GM11168 (cell line): Measurements from ENCODE around the gene FRS2.
"Not testable (repeated sequence)": the region's sequence is repeated elsewhere in the genome, so short reads cannot be mapped to it uniquely, and the experiment has no call there.

Experiments
- in situ Hi-C: fragments of 300-500 bp; cut with MboI; formaldehyde crosslinking; loops from one replicate; pipeline ENCODE4 v1.12.0; 2022; ENCODE audit warnings: low sequenced_read_pairs; ENCODE audit not compliant: unreplicated experiment

FRS2 gene

DNA sequence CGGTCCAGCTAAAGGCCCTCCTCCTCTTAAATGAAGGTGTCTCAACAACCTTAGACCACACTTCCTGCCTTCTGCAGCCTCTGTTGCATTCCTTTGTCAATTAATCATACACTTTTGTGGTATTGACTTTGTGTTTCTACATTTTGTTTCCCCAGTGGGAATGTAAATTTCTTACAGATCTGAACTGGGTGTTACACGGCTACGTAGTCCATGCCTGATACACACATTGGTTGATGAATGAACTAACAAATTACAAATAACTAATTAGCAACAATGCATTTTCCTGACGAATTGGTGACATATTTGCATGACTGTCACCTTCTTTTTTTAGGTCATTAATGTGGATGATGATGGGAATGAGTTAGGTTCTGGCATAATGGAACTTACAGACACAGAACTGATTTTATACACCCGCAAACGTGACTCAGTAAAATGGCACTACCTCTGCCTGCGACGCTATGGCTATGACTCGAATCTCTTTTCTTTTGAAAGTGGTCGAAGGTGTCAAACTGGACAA, 99.9 kb downstream of the FRS2 start:
- in situ Hi-C loops, result loop anchor here (10.0 kb wide), 1 partner anchor 215 kb away; the partner anchor contains the start of gene YEATS4

DNA sequence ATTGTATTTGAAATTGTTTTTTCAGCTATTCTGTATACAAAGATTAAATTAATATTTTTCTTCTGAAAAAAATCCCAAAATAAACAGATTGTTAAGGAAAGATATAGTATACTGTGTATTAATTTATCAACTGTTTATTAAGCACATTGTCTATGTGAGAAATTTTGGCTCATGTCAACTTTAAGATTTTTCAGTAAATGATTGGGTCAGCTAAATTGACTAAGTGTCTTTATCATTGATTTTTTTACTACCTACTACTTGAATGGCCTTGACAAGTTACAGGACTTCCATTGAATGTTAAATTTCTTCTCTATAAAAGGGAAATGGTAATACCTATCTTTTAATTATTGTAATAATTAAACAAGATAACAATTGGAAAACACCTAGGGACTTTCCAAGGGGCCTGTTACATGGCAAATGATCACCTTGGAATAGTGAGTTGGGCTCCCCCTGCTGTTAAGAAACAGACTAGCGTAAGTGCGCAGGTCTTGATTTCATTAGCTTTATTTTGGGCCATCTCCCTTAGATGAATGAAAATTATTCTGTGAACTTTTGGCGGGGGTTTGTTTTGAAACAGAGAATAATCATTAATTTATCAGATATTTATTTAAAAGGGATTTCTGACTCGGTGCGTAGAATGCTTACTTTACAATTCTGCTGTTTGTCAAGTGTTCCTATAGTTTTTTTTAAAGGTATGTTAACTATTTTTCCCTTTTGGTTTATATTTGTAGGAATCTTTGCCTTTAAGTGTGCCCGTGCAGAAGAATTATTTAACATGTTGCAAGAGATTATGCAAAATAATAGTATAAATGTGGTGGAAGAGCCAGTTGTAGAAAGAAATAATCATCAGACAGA, 100.6 kb downstream of the FRS2 start:
- in situ Hi-C loops, result loop anchor here (10.0 kb wide), 1 partner anchor 216 kb away; the partner anchor contains the start of gene YEATS4

GRCh38 chr12:69575346-69575745, 105.2 kb downstream of the FRS2 start:
- in situ Hi-C loops, result loop anchor here (10.0 kb wide), 1 partner anchor 221 kb away; the partner anchor contains the start of gene YEATS4

DNA sequence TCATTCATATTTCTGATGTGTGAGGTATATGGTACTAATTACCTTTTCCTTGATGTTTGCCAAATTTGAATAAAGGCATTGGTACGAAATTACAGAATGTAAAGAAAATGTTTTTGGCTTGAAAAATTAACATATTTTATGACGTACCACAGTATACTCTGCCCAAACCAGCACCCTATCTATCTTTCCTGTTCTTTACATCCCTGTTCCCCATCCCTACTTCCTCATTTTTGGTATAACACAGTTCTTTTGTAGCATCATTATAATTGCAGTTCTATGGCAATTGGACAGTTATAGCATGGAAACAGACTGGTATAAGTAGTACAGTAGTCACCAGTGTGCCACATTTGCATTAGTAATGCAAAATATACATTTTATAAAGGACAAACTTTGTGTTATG, 108.1 kb downstream of the FRS2 start:
- in situ Hi-C loops, result loop anchor here (10.0 kb wide), 1 partner anchor 223 kb away; the partner anchor contains the start of gene YEATS4

DNA sequence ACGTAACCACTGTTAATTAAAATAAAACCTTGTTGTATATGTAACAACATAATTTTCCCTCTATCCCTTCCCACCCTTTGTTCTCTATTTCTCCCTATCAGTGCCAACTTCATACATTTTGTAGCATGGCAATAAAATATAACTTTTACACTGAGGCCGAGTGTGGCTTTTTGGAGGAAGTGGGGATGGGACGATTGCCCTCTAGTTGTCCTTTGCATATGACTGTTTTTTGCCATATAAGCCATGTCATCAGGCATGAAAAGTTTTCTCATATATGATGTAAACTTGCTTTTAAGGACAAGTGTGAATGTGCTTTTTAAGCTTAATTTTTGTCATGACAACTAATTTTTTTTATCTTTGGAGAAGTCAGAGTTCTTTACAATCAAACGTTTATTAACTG, 108.8 kb downstream of the FRS2 start:
- in situ Hi-C loops, result loop anchor here (10.0 kb wide), 1 partner anchor 224 kb away; the partner anchor contains the start of gene YEATS4

DNA sequence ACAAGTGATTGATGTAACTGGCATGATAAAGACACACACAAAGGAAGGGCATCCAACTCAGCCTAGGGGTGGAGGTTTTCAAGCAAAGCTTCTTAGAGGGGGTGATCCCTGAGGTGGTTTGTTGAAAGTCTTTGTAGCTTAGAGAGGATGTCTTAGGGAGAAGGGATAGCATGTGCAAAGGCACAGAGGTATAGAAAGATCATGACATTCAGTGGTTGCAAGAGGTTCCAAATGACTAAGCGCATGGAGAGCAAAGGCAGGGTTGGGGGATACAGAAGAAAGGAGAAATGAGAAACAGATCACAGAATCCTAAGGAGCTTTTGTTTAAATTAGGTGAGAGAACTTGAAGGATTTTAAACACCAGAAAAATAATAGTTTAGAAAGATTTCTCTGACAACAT, 109.9 kb downstream of the FRS2 start:
- in situ Hi-C loops, result no loop called here

GRCh38 chr12:69583203-69583602, 113.0 kb downstream of the FRS2 start:
- in situ Hi-C loops, result no loop called here

GRCh38 chr12:69585189-69586062, 115.2 kb downstream of the FRS2 start, which contains the start of gene CCT2:
Gene CCT2, plus strand, starts transcription at chr12:69585459. Its CDS starts 63 bp downstream, at chr12:69585522.
- in situ Hi-C loops, result no loop called here

DNA sequence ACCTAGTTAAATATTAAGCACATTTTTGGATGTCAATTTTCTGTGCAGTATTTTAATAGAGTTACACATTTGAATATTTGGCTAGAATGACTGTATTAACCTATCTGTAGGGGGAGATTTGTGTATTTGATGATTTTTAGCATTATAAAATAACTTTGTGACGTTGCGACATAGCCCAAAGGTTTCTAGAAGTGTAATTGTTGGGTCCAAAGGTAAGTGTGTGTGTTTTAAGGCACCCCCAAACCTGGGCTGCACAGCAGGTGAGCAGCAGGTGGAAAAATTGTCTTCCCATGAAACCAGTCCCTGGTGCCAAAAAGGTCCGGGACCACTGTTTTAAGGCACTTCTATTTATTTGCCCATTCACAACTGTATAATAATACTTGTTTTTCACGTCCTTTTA, 118.3 kb downstream of the FRS2 start:
- in situ Hi-C loops, result no loop called here

GRCh38 chr12:69589082-69589481, 118.9 kb downstream of the FRS2 start:
- in situ Hi-C loops, result no loop called here

GRCh38 chr12:69595689-69596088, 125.5 kb downstream of the FRS2 start:
- in situ Hi-C loops, result no loop called here

GRCh38 chr12:69598174-69598753, 128.1 kb downstream of the FRS2 start:
- in situ Hi-C loops, result no loop called here

DNA sequence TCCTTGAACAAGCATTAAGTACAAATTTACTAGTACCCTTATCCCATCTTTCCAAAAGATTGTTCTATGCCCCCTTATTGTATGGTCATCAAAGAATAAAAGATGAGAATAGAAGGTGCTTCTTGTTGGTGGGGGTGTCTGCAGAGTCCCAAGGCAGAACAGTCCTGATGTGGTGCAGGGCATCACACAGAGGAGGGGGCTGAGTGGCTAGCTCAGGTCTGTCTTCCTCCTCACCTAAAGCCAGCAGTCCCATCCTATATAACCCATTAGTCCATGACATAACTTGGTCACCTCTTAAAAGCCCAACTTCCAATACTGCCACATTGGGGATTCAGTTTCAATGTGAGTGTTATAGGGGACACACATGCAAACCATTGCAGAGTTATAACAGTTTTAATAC, 130.6 kb downstream of the FRS2 start:
- in situ Hi-C loops, result no loop called here

- in situ Hi-C loops, result no loop called here
Observed at GRCh38 chr12:69601962-69602685, 131.9 kb downstream of the FRS2 start.

- in situ Hi-C loops, result no loop called here
Observed at GRCh38 chr12:69602954-69603353, 132.8 kb downstream of the FRS2 start.

- in situ Hi-C loops, result not testable (repeated sequence)
Observed at GRCh38 chr12:69603556-69603955, 133.4 kb downstream of the FRS2 start.

GRCh38 chr12:69604275-69604674, 134.1 kb downstream of the FRS2 start:
- in situ Hi-C loops, result not testable (repeated sequence)

- in situ Hi-C loops, result no loop called here
Observed at GRCh38 chr12:69608114-69608513, 137.9 kb downstream of the FRS2 start.

GRCh38 chr12:69610126-69610525, 139.9 kb downstream of the FRS2 start:
- in situ Hi-C loops, result no loop called here
